ENCODE measurements around the gene LEMD2. TPM values are rescaled to one million over a fixed set of nuclear protein-coding genes. Genes with fewer than 3 reads are reported as not detected.

Gene LEMD2
- total and polyA plus RNA-seq, 12 donors, result 32.4 to 121 (median 60.0) TPM

DNA sequence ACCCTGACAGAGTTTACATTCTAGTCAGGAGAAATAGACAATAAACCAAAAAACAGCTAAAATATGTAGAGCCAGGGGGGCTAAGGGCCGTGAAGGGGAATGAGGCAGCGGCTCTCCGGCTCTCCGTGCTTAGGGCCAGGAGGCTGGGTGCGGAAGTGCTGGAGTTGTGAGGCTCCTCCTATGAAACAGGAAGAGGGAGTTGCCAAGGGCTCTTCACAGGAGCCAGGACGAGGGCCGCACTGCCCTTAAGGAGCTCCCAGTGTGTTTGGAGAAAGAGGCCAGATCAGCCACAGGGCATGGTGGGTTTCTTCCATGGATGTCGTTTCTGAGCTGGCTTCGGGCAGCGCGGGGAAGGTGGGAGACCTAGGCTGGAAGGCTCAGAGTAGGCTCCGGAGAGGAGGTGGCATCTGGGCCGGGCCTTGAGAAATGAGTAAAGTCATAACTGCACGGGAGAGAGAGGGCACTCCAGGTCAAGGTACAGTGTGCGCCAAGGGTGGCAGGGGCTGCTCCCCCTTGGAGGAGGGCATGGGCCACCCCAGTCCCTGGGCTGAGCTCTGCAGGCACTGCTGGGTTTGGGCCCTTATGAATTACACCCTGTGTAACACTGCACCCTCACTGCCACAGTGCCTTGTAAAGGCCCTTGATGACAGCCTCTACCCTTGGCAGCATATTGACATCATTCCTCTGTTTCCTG lies 35.7 kb upstream of the LEMD2 start:
- no peaks in the 10 kb centered on the region for H3K4me1 ChIP-seq (replicated peaks in 1 of 2)
- H3K36me3 ChIP-seq (replicated peaks in 1 of 2), result no peaks in the 10 kb centered on the region
- intact Hi-C loops (cut with DNase I), result no loop called here
- H3K9me3 ChIP-seq (replicated peaks in 1 of 3), result no peaks in the 10 kb centered on the region
- TF ChIP-seq, protein P1, sequence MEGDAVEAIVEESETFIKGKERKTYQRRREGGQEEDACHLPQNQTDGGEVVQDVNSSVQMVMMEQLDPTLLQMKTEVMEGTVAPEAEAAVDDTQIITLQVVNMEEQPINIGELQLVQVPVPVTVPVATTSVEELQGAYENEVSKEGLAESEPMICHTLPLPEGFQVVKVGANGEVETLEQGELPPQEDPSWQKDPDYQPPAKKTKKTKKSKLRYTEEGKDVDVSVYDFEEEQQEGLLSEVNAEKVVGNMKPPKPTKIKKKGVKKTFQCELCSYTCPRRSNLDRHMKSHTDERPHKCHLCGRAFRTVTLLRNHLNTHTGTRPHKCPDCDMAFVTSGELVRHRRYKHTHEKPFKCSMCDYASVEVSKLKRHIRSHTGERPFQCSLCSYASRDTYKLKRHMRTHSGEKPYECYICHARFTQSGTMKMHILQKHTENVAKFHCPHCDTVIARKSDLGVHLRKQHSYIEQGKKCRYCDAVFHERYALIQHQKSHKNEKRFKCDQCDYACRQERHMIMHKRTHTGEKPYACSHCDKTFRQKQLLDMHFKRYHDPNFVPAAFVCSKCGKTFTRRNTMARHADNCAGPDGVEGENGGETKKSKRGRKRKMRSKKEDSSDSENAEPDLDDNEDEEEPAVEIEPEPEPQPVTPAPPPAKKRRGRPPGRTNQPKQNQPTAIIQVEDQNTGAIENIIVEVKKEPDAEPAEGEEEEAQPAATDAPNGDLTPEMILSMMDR (IDR thresholded peaks at IDR 0.05), result no peak
- no peak for TF ChIP-seq POLR2A (IDR thresholded peaks at IDR 0.05)
- DNase-seq, result peak in 3 of 7 donors; percentile 13 to 38 (median 26)
- 62 to 70% (median 64%) methylated on average over 15 of the region's 15 CpGs for WGBS, 4 donors
- H3K27me3 ChIP-seq, result no peaks in the 10 kb centered on the region
- no peak overlapping the region for H3K4me3 ChIP-seq
- H3K27ac ChIP-seq, result peak overlapping the region in 1 of 5 donors; percentile 1

DNA sequence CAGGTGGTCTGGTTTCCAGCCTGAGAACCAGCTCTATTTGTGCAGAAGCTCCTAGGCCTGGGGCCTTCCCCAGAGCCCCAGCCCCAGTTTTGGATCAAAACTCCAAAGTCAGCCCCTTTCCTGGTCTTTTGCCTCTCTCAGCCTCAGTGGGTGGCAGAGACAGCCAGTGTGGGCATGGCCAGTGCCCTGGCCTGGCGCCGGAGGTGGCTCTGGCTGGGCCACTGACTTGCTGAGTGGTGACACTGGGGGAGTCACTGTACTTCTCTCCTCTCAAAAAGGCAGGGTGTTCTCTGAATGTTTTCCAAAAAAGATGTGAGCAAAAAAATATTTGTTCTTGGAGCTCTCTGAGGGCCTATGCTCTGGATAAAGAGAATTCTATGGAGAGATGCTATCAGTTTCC lies 34.9 kb upstream of the LEMD2 start:
- no peaks in the 10 kb centered on the region for H3K9me3 ChIP-seq (replicated peaks in 1 of 3)
- H3K4me1 ChIP-seq (replicated peaks in 1 of 2), result no peaks in the 10 kb centered on the region
- H3K27me3 ChIP-seq, result no peaks in the 10 kb centered on the region
- no peak overlapping the region for H3K4me3 ChIP-seq
- no peak for DNase-seq
- H3K27ac ChIP-seq, result no peak overlapping the region
- WGBS, 4 donors, result 85 to 93% (median 89%) methylated on average over 2 of the region's 2 CpGs
- intact Hi-C loops (cut with DNase I), result no loop called here
- TF ChIP-seq, protein P1 (IDR thresholded peaks at IDR 0.05), result no peak
- no peak for TF ChIP-seq POLR2A (IDR thresholded peaks at IDR 0.05)
- no peaks in the 10 kb centered on the region for H3K36me3 ChIP-seq (replicated peaks in 1 of 2)

DNA sequence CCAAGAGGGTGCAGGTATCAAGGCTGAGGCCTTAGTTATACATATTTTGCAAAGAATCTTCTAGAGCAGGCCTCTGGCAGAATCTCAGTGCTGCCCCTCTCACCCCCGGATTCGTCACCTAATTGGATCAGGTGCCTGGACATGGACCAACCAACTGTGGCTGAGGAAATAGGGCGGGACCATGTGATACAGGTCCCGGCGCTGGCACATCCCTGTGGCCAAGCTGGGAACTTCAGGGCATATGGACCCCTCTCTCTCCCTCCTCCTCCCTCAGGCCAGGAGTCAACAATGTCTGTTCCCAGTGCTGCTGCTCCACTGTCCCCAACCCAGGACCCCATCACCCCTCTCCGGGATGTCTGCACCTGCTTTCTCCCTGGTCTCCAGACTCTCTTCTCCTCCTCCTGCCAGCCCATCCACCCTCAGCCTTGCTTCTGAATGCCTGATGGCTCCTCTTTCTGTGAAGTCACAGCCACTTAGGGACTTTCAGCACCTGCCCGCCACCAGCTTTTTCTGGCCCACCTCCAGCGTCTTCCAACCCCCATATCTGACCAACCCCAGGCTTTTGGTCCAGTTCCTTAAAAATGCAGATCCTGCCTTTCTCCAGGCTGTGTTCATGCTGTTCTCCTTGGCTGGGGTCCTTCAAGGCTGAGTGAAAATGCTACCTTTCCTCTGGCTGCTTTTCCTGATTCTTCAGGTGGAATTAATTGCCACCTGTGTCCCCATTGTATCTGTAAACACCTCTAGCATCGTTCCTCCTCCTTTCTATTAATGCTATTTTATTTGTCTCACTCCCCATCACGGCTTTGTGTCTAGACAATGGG lies 33.9 kb upstream of the LEMD2 start:
- 50 to 75% (median 65%) methylated on average over 7 to 10 of the region's 10 CpGs for WGBS, 4 donors
- H3K4me3 ChIP-seq, result no peak overlapping the region
- H3K27me3 ChIP-seq, result no peaks in the 10 kb centered on the region
- TF ChIP-seq, protein P1 (IDR thresholded peaks at IDR 0.05), result peak in 1 of 6 experiments; percentile 12
- no peak for TF ChIP-seq POLR2A (IDR thresholded peaks at IDR 0.05)
- H3K9me3 ChIP-seq (replicated peaks in 1 of 3), result no peaks in the 10 kb centered on the region
- DNase-seq, result peak in 1 of 7 donors; percentile 9
- no peaks in the 10 kb centered on the region for H3K36me3 ChIP-seq (replicated peaks in 1 of 2)
- no peak overlapping the region for H3K27ac ChIP-seq
- H3K4me1 ChIP-seq (replicated peaks in 1 of 2), result no peaks in the 10 kb centered on the region
- intact Hi-C loops (cut with DNase I), result no loop called here

DNA sequence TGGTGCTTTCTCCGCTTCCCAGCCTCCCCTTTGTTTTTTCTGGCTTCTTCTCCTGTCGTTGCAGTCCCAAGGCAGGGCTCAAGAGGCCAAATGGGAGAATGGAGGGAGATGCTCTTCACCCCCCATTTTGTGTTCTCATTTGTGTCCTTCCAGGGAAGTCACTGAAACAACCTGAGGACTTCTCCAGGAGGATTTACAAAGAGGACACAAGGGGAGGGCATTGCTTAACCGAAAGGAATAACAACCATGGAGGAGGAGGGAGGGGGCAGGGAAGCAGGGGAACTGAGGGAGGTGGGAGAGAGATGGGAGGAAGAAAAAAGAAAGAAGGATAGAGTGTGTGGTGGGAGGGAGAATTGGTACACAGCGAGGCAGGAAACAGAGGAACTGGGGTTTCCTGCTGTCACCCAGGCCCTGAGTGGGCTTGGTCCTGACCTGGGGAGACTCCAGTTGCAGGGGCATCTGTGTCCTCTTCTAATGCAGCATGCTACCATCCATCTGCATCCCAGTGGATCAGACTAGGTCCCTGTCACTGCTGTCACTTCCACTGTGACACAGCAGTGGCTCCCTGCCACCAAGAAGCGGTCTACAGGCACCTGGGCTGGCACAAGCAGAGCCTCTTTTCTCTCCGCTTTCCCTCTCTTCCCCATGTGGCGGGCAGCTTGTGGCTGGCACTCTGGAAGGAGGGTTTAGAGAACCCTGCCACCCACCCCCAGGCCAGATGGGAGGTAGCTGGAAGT lies 32.0 kb upstream of the LEMD2 start:
- no peaks in the 10 kb centered on the region for H3K36me3 ChIP-seq (replicated peaks in 1 of 2)
- H3K4me3 ChIP-seq, result no peak overlapping the region
- TF ChIP-seq, protein P1 (IDR thresholded peaks at IDR 0.05), result no peak
- no peak for TF ChIP-seq POLR2A (IDR thresholded peaks at IDR 0.05)
- no peak overlapping the region for H3K27ac ChIP-seq
- H3K9me3 ChIP-seq (replicated peaks in 1 of 3), result no peaks in the 10 kb centered on the region
- no peaks in the 10 kb centered on the region for H3K27me3 ChIP-seq
- no peak for DNase-seq
- H3K4me1 ChIP-seq (replicated peaks in 1 of 2), result no peaks in the 10 kb centered on the region
- 66 to 76% (median 72%) methylated on average over 7 of the region's 7 CpGs for WGBS, 4 donors
- intact Hi-C loops (cut with DNase I), result no loop called here
